ENCODE data around the gene SLC25A18.

Gene SLC25A18

GRCh38 chr22:17548010-17548755 lies 15.1 kb upstream of the SLC25A18 start:
- Histone ChIP-seq H3K79me1 (ENCODE audit: low read length) (no peaks in the 10 kb centered on the region), H3K56ac (ENCODE audit: low read length) (no peak overlapping the region), H4K8ac (ENCODE audit: low read depth, low read length) (no peak overlapping the region), H3K4me3 (ENCODE audit: low read length) (no peak overlapping the region), H3K27ac (ENCODE audit: low read depth, low read length) (no peak overlapping the region), H3K79me2 (ENCODE audit: control insufficient read depth, insufficient read depth, low read length) (no peaks in the 10 kb centered on the region), H3K27me3 (ENCODE audit: insufficient read depth, low read length, poor library complexity) (no peaks in the 10 kb centered on the region), H3K23ac (ENCODE audit: low read length) (no peak overlapping the region), H2BK120ac (ENCODE audit: low read depth, low read length) (no peak overlapping the region), H3K18ac (ENCODE audit: low read length) (no peak overlapping the region), H2AK5ac (ENCODE audit: low read length) (no peak overlapping the region), H3K4ac (ENCODE audit: low read depth, low read length) (no peak overlapping the region), H4K5ac (ENCODE audit: low read length) (no peak overlapping the region), H3K4me2 (ENCODE audit: low read length) (no peak overlapping the region), H3K4me1 (ENCODE audit: control insufficient read depth, low read depth, low read length) (no peaks in the 10 kb centered on the region), H2BK5ac (ENCODE audit: low read length) (no peak overlapping the region), H3K36me3 (ENCODE audit: control insufficient read depth, insufficient read depth, low read length) (peaks cover 18% of the 10 kb centered on the region), H2BK15ac (replicated peaks; ENCODE audit: low read depth) (no peak overlapping the region), H3K9ac (ENCODE audit: low read length) (no peak overlapping the region)
- no peak for DNase-seq
- WGBS (ENCODE audit: extremely low coverage, insufficient coverage, low lambda C conversion rate): no CpG with 5 or more reads among the region's 23 CpGs

- Histone ChIP-seq H3K36me3 (ENCODE audit: control insufficient read depth, insufficient read depth, low read length) (peaks cover 23% of the 10 kb centered on the region), H3K18ac (ENCODE audit: low read length) (no peak overlapping the region), H2BK120ac (ENCODE audit: low read depth, low read length) (no peak overlapping the region), H3K27me3 (ENCODE audit: insufficient read depth, low read length, poor library complexity) (no peaks in the 10 kb centered on the region), H2BK15ac (replicated peaks; ENCODE audit: low read depth) (no peak overlapping the region), H3K9ac (ENCODE audit: low read length) (no peak overlapping the region), H3K4ac (ENCODE audit: low read depth, low read length) (no peak overlapping the region), H3K79me1 (ENCODE audit: low read length) (no peaks in the 10 kb centered on the region), H2AK5ac (ENCODE audit: low read length) (no peak overlapping the region), H3K79me2 (ENCODE audit: control insufficient read depth, insufficient read depth, low read length) (no peaks in the 10 kb centered on the region), H3K27ac (ENCODE audit: low read depth, low read length) (no peak overlapping the region), H3K4me2 (ENCODE audit: low read length) (no peak overlapping the region), H2BK5ac (ENCODE audit: low read length) (no peak overlapping the region), H3K4me3 (ENCODE audit: low read length) (no peak overlapping the region), H4K5ac (ENCODE audit: low read length) (no peak overlapping the region), H3K56ac (ENCODE audit: low read length) (no peak overlapping the region), H3K23ac (ENCODE audit: low read length) (no peak overlapping the region), H4K8ac (ENCODE audit: low read depth, low read length) (no peak overlapping the region), H3K4me1 (ENCODE audit: control insufficient read depth, low read depth, low read length) (no peaks in the 10 kb centered on the region)
- no peak for DNase-seq
- WGBS (ENCODE audit: extremely low coverage, insufficient coverage, low lambda C conversion rate): no CpG with 5 or more reads among the region's 5 CpGs
Measured at GRCh38 chr22:17548756-17549035, 14.6 kb upstream of the SLC25A18 start.

GRCh38 chr22:17549183-17549582 lies 14.1 kb upstream of the SLC25A18 start:
- Histone ChIP-seq H2BK120ac (ENCODE audit: low read depth, low read length) (no peak overlapping the region), H3K4me2 (ENCODE audit: low read length) (no peak overlapping the region), H2BK15ac (replicated peaks; ENCODE audit: low read depth) (no peak overlapping the region), H3K23ac (ENCODE audit: low read length) (no peak overlapping the region), H4K5ac (ENCODE audit: low read length) (no peak overlapping the region), H3K79me2 (ENCODE audit: control insufficient read depth, insufficient read depth, low read length) (no peaks in the 10 kb centered on the region), H3K27me3 (ENCODE audit: insufficient read depth, low read length, poor library complexity) (no peaks in the 10 kb centered on the region), H3K4me3 (ENCODE audit: low read length) (no peak overlapping the region), H3K4me1 (ENCODE audit: control insufficient read depth, low read depth, low read length) (no peaks in the 10 kb centered on the region), H4K8ac (ENCODE audit: low read depth, low read length) (no peak overlapping the region), H3K36me3 (ENCODE audit: control insufficient read depth, insufficient read depth, low read length) (peaks cover 20% of the 10 kb centered on the region), H2BK5ac (ENCODE audit: low read length) (no peak overlapping the region), H3K27ac (ENCODE audit: low read depth, low read length) (no peak overlapping the region), H3K79me1 (ENCODE audit: low read length) (no peaks in the 10 kb centered on the region), H3K18ac (ENCODE audit: low read length) (no peak overlapping the region), H3K9ac (ENCODE audit: low read length) (no peak overlapping the region), H3K4ac (ENCODE audit: low read depth, low read length) (no peak overlapping the region), H2AK5ac (ENCODE audit: low read length) (no peak overlapping the region), H3K56ac (ENCODE audit: low read length) (no peak overlapping the region)
- DNase-seq: no peak
- WGBS (ENCODE audit: extremely low coverage, insufficient coverage, low lambda C conversion rate): no CpG with 5 or more reads among the region's 10 CpGs

GRCh38 chr22:17549655-17550054 lies 13.6 kb upstream of the SLC25A18 start:
- Histone ChIP-seq H3K36me3 (ENCODE audit: control insufficient read depth, insufficient read depth, low read length) (peaks cover 22% of the 10 kb centered on the region), H3K23ac (ENCODE audit: low read length) (no peak overlapping the region), H3K56ac (ENCODE audit: low read length) (no peak overlapping the region), H3K4ac (ENCODE audit: low read depth, low read length) (no peak overlapping the region), H3K18ac (ENCODE audit: low read length) (no peak overlapping the region), H4K8ac (ENCODE audit: low read depth, low read length) (no peak overlapping the region), H3K27ac (ENCODE audit: low read depth, low read length) (no peak overlapping the region), H3K4me2 (ENCODE audit: low read length) (no peak overlapping the region), H2BK15ac (replicated peaks; ENCODE audit: low read depth) (no peak overlapping the region), H3K79me2 (ENCODE audit: control insufficient read depth, insufficient read depth, low read length) (no peaks in the 10 kb centered on the region), H2BK120ac (ENCODE audit: low read depth, low read length) (no peak overlapping the region), H3K79me1 (ENCODE audit: low read length) (no peaks in the 10 kb centered on the region), H3K4me1 (ENCODE audit: control insufficient read depth, low read depth, low read length) (no peaks in the 10 kb centered on the region), H2BK5ac (ENCODE audit: low read length) (no peak overlapping the region), H3K4me3 (ENCODE audit: low read length) (no peak overlapping the region), H3K9ac (ENCODE audit: low read length) (no peak overlapping the region), H3K27me3 (ENCODE audit: insufficient read depth, low read length, poor library complexity) (no peaks in the 10 kb centered on the region), H4K5ac (ENCODE audit: low read length) (no peak overlapping the region), H2AK5ac (ENCODE audit: low read length) (no peak overlapping the region)
- no peak for DNase-seq
- WGBS (ENCODE audit: extremely low coverage, insufficient coverage, low lambda C conversion rate): no CpG with 5 or more reads among the region's 5 CpGs

- no peak overlapping the region for H3K9ac ChIP-seq (ENCODE audit: low read length)
Measured at GRCh38 chr22:17552737-17553136, 10.6 kb upstream of the SLC25A18 start.

GRCh38 chr22:17554814-17555213 lies 8.5 kb upstream of the SLC25A18 start:
- Histone ChIP-seq H2BK5ac (ENCODE audit: low read length) (no peak overlapping the region), H4K5ac (ENCODE audit: low read length) (no peak overlapping the region), H3K4me3 (ENCODE audit: low read length) (no peak overlapping the region), H3K79me2 (ENCODE audit: control insufficient read depth, insufficient read depth, low read length) (no peaks in the 10 kb centered on the region), H3K79me1 (ENCODE audit: low read length) (no peaks in the 10 kb centered on the region), H3K27ac (ENCODE audit: low read depth, low read length) (no peak overlapping the region), H3K36me3 (ENCODE audit: control insufficient read depth, insufficient read depth, low read length) (peaks cover 21% of the 10 kb centered on the region), H4K8ac (ENCODE audit: low read depth, low read length) (no peak overlapping the region), H3K4me2 (ENCODE audit: low read length) (no peak overlapping the region), H3K4ac (ENCODE audit: low read depth, low read length) (no peak overlapping the region), H3K56ac (ENCODE audit: low read length) (no peak overlapping the region), H3K27me3 (ENCODE audit: insufficient read depth, low read length, poor library complexity) (no peaks in the 10 kb centered on the region), H3K18ac (ENCODE audit: low read length) (no peak overlapping the region), H2BK120ac (ENCODE audit: low read depth, low read length) (no peak overlapping the region), H3K23ac (ENCODE audit: low read length) (no peak overlapping the region), H3K4me1 (ENCODE audit: control insufficient read depth, low read depth, low read length) (no peaks in the 10 kb centered on the region), H2AK5ac (ENCODE audit: low read length) (no peak overlapping the region), H3K9ac (ENCODE audit: low read length) (no peak overlapping the region), H2BK15ac (replicated peaks; ENCODE audit: low read depth) (no peak overlapping the region)
- no peak for DNase-seq
- WGBS (ENCODE audit: extremely low coverage, insufficient coverage, low lambda C conversion rate): no CpG with 5 or more reads among the region's 4 CpGs

More at GRCh38 chr22:17552737-17553136, 10.6 kb upstream of the SLC25A18 start:
- DNase-seq: no peak
- Histone ChIP-seq H3K79me2 (ENCODE audit: control insufficient read depth, insufficient read depth, low read length) (no peaks in the 10 kb centered on the region), H3K56ac (ENCODE audit: low read length) (no peak overlapping the region), H2AK5ac (ENCODE audit: low read length) (no peak overlapping the region), H3K27ac (ENCODE audit: low read depth, low read length) (no peak overlapping the region), H3K4me3 (ENCODE audit: low read length) (no peak overlapping the region), H3K4me1 (ENCODE audit: control insufficient read depth, low read depth, low read length) (no peaks in the 10 kb centered on the region), H2BK15ac (replicated peaks; ENCODE audit: low read depth) (no peak overlapping the region), H3K27me3 (ENCODE audit: insufficient read depth, low read length, poor library complexity) (no peaks in the 10 kb centered on the region), H4K5ac (ENCODE audit: low read length) (no peak overlapping the region), H3K4ac (ENCODE audit: low read depth, low read length) (no peak overlapping the region), H3K79me1 (ENCODE audit: low read length) (no peaks in the 10 kb centered on the region), H2BK120ac (ENCODE audit: low read depth, low read length) (no peak overlapping the region), H3K36me3 (ENCODE audit: control insufficient read depth, insufficient read depth, low read length) (peaks cover 22% of the 10 kb centered on the region), H3K23ac (ENCODE audit: low read length) (no peak overlapping the region), H3K18ac (ENCODE audit: low read length) (no peak overlapping the region), H3K4me2 (ENCODE audit: low read length) (no peak overlapping the region), H4K8ac (ENCODE audit: low read depth, low read length) (no peak overlapping the region), H2BK5ac (ENCODE audit: low read length) (no peak overlapping the region)
- WGBS (ENCODE audit: extremely low coverage, insufficient coverage, low lambda C conversion rate): no CpG with 5 or more reads among the region's 7 CpGs
